SK-MEL-5 (cell line): ENCODE measurements around the gene NOD2. TPM values are rescaled to one million over a fixed set of nuclear protein-coding genes. Genes with fewer than 3 reads are reported as not detected.

Experiments used
- small RNA-seq, 2 experiments: library from RNA; depleted of rRNA; stranded (forward); fragments of <200 nt; gene quantifications; one replicate each; pipeline ENCODE3, GENCODE V24; 2014
- total RNA-seq: library from RNA; depleted of rRNA; stranded (reverse); fragments of >200 nt; shearing (Covaris generic); gene quantifications from 2 replicates; pipeline ENCODE4 v1.2.3, GENCODE V29; 2014; rRNA removed

The NOD2 gene
- total RNA-seq, 1 experiment from 2014 or later: not detected

Small RNA genes lying within 50 kb of the gene (small RNA-seq; reads per million reads assigned to genes)
- gene MIR3181: 0 reads per million in 2 experiments

Other genes with a start within 250 kb of the NOD2 start
- gene NKD1, start 145.2 kb upstream of the NOD2 start, total RNA-seq: 0.72 and 0.74 TPM in 2 replicates
- not detected in 2 replicates for gene SNX20, start 12.3 kb upstream of the NOD2 start, total RNA-seq
- gene CYLD, start 48.5 kb downstream of the NOD2 start, total RNA-seq: 7.7 and 13.4 TPM in 2 replicates